Posterior vena cava (tissue), 2 donors: ENCODE data around the gene SRSF2. TPM values are rescaled to one million over a fixed set of nuclear protein-coding genes. Genes with fewer than 3 reads are reported as not detected.
A peak's percentile ranks its signal among the peaks of the same experiment; 100 is the strongest.
"Not testable (repeated sequence)": the region's sequence is repeated elsewhere in the genome, so short reads cannot be mapped to it uniquely, and the experiment has no call there.

ENCODE experiments used
- DNase-seq: peaks from one replicate; pipeline ENCODE4 v3.0.0-alpha.2; 2020; ENCODE audit warnings: low spot score
- intact Hi-C, 2 donors: fragments of 100-400 bp; cut with DNase I; formaldehyde crosslinking; loops; one replicate each; pipeline versions ENCODE4 v1.14.1 to v1.14.2; 2022 to 2023
- total RNA-seq, 2 donors: library from RNA; stranded (reverse); fragmentation: NEBNext Ultra II Directional; extraction: Animal tissue kit (Norgen Biotek cat#: 25700); gene quantifications; one replicate each; pipeline ENCODE4 v1.2.1, GENCODE V29; 2021
- donor health status: DM: yes; HTN: yes; CAD: no.
- donor health status: DM: yes; HTN: yes; CAD: no.

Gene SRSF2
- total RNA-seq, 2 donors from 2014 or later, result 120 to 133 TPM

- peak; percentile 93 for DNase-seq
- intact Hi-C loops, result no loop called here
Observed at GRCh38 chr17:76725580-76726230, 11.4 kb downstream of the SRSF2 start.

DNA sequence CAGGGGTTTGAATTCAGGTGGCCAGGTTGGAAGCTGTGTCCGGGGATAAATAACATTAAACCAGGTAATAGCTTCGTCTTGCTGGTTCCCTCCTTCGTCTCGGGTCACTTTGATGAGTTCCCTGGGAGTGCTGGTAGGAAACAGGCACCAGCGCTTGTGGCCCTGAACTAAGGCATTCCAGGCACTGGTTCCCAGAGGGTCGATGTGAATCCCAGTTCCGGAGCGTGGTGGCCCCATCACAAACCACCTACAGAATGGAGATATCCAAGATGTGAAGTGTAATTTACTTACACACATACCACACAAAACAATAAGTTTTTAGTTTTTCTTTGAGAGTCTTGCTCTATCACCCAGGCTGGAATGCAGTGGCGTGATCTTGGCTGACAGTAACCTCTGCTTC lies 13.3 kb downstream of the SRSF2 start:
- intact Hi-C loops, result loop anchor here in 1 of 2 donors (5.0 kb wide), 1 partner anchor 572 kb away; no protein-coding TSS in a partner anchor
- no peak for DNase-seq

- intact Hi-C loops, result loop anchor here in 1 of 2 donors (5.0 kb wide), 1 partner anchor 571 kb away; no protein-coding TSS in a partner anchor
- not testable (repeated sequence) for DNase-seq
Observed at GRCh38 chr17:76722977-76723376, 14.2 kb downstream of the SRSF2 start.

- no peak for DNase-seq
- intact Hi-C loops, result loop anchor here in 1 of 2 donors (5.0 kb wide), 1 partner anchor 570 kb away; no protein-coding TSS in a partner anchor
Observed at GRCh38 chr17:76722279-76722678, 14.9 kb downstream of the SRSF2 start.

- DNase-seq, result no peak
- intact Hi-C loops, result loop anchor here in 1 of 2 donors (5.0 kb wide), 1 partner anchor 569 kb away; no protein-coding TSS in a partner anchor
Observed at GRCh38 chr17:76721463-76721862, 15.7 kb downstream of the SRSF2 start.

DNA sequence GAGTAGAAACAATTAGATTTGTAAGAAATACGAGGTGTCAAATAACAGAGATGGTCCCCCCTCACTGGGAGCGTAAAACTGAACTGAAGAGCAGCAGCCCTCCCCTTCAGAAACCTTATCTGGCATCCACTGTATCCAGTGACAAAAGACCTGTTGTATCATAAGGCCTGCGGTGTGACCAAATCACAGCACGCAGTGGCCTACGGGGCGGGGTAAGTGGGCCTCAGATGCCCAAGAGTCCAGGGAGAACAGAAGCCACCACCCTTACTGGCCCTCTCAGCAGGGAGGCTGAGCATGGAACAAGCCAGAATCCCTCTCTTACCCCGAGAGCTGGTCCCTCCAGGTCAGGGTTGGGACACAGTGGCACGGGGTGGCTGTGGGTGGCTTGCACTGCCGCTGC lies 16.2 kb downstream of the SRSF2 start:
- intact Hi-C loops, result loop anchor here in 1 of 2 donors (5.0 kb wide), 1 partner anchor 569 kb away; no protein-coding TSS in a partner anchor
- no peak for DNase-seq

- intact Hi-C loops, result loop anchor here in 1 of 2 donors (5.0 kb wide), 1 partner anchor 568 kb away; no protein-coding TSS in a partner anchor
- DNase-seq, result no peak
Observed at GRCh38 chr17:76720211-76720610, 16.9 kb downstream of the SRSF2 start.

DNA sequence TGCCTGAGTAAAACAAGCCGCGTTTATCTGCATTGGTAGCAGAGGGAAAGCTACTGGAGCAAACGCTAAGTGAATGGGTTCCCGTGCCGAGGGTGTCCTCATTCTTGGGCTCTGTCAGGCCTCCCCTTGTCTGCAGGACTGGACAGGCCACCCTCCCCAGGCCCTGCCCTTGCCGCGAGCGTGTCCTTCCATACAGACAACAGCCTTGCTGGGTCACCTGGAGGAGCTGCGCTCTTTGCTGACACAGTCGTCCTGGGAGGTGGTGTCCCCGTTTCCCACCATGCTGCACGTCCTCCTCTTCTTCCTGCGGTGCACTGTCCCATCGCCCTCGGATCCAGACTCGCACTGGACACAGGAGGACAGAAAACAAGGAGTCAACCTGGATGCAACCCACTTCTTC lies 18.6 kb downstream of the SRSF2 start:
- intact Hi-C loops, result loop anchor here in 1 of 2 donors (5.0 kb wide), 1 partner anchor 36 kb away; no protein-coding TSS in a partner anchor
- DNase-seq, result no peak

GRCh38 chr17:76716839-76717215 lies 20.3 kb downstream of the SRSF2 start:
- DNase-seq, result no peak
- intact Hi-C loops, result loop anchor here in 1 of 2 donors (5.0 kb wide), 1 partner anchor 35 kb away; no protein-coding TSS in a partner anchor

DNA sequence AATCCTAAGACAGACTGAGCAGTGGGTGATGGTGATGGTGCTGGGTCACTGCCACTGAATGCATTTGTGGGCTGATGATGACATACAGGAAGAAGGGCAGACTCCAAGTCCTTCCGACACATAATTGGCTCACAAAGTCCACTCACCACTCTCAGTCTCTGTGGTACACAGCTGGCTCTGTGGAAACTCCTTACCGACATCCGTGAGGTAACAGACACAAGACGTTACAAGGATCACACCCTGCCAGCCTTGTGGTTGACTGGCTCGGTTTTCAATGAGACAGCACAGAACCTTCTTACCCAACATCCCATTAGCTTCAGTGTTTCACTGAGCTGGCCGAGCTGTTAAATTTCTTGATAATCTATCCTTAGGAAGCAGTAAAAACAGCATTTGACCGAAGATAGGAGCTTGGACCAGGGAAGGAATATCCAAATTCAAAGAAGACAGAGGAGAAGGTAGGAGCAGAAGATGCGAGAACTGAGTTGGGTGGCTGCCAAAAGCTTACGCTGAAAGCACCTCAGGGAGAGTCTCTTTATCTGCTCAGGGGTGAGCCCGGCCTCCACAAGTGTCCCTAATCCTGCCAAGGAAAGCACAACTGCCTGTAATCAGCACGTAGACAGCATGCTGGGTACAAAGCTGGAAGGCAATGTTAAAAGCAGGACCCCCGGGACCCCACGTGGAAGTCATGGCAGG lies 20.8 kb downstream of the SRSF2 start:
- DNase-seq, result peak; percentile 91
- intact Hi-C loops, result loop anchor here in 1 of 2 donors (5.0 kb wide), 1 partner anchor 34 kb away; no protein-coding TSS in a partner anchor

DNA sequence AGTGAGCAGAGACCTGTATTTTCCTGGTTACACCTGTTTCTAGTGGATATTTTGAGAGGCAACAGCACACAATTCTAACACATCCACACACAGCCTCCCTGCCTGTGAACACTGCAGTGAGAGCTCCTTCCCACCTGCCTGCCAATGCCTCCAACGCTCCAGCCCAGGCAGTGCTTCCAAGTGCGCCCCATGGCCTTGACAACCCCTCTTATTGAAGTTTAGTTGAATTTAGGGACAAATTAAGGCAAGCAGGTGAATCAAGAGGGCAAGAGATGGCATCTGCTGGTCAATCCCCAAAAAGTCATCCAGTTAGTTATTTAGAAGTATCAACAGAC lies 21.7 kb downstream of the SRSF2 start:
- no peak for DNase-seq
- intact Hi-C loops, result loop anchor here in 1 of 2 donors (5.0 kb wide), 1 partner anchor 33 kb away; no protein-coding TSS in a partner anchor

GRCh38 chr17:76714822-76715495 lies 22.2 kb downstream of the SRSF2 start:
- intact Hi-C loops, result loop anchor here in 1 of 2 donors (5.0 kb wide), 1 partner anchor 33 kb away; no protein-coding TSS in a partner anchor
- peak; percentile 89 for DNase-seq

GRCh38 chr17:76714336-76714735 lies 22.8 kb downstream of the SRSF2 start:
- no peak for DNase-seq
- intact Hi-C loops, result no loop called here

DNA sequence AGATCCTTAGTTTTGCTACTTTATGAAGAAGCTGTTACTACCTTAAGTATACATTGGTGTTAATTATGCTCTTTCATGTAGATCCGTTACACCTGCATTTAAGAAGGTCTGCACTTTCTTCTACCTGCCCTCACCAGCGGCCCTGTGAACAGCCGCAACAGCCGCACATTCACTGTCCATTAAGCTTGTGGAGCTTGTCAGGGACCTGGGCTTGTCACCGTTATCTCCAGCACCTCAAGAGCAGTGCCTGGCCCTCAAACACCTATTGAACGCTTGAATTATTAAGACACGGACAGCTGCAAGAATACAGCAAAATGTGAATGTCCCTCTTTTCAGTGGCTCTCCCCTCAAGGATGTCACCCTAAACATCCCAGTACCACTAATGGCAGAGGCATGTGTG lies 23.4 kb downstream of the SRSF2 start:
- intact Hi-C loops, result no loop called here
- DNase-seq, result no peak

GRCh38 chr17:76712321-76712720 lies 24.8 kb downstream of the SRSF2 start:
- peak; percentile 16 for DNase-seq
- intact Hi-C loops, result not testable (repeated sequence)

GRCh38 chr17:76710863-76711611 lies 26.1 kb downstream of the SRSF2 start, which contains the start of gene MXRA7:
Gene MXRA7 (minus strand): TSS chr17:76710965. CDS start chr17:76710946, 19 bp downstream.
- intact Hi-C loops, result no loop called here
- DNase-seq, result peak; percentile 92

GRCh38 chr17:76709951-76710862 lies 26.9 kb downstream of the SRSF2 start:
- peak; percentile 85 for DNase-seq
- intact Hi-C loops, result not testable (repeated sequence)
